ENCODE results near the gene HIVEP3. TPM values are rescaled to one million over a fixed set of nuclear protein-coding genes. Genes with fewer than 3 reads are reported as not detected.

Gene HIVEP3
- polyA plus RNA-seq, 4 donors = 0.67 to 3.8 (median 1.8) TPM

DNA sequence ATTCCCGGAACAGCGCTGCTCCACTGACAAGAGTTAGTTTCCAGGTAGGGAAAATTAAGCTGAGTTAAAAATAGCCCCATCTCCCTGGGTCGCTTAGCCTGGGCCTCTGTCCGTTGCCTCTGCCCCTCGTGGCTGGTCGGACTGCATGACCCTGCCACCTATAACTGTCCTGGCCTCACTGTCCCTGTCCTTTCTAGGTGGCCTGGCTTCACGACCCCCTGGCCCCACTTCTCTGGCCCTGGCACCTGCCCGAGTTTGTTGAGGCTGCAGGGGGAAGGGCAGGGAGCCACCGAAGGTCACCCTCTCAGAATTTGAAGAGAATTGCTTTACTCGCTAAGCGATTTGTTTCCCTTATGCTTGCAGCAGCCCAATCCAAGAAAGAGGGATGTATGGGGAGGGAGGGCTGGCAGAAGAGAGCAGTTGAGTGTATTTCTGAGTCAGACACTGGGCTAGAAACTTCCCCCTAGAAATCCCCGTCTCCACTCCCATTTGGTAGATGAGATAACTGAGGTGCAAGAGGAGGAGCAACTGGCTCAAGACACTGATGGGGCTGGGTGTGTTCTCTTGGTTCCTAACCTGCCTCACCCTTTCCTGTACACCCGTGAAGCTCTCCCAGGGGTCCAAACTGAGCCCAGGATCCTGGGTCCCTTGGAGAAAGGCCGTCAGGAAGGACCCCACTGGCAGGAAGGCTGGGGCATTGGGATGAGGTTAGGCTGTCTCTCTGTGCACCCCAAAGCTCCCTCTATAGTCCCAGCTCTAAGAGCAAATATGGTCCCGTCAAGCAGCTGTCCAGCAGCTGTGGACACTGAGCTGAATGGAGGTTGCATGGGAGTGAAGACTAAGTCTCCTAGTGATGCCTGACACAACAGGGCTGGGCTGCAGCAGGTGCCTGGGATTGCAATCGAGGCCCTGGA, 431.3 kb downstream of the HIVEP3 start:
- no peak overlapping the region for H3K27ac ChIP-seq (ENCODE audit: low read depth in 1 of 3, low read length in 2 of 3)

DNA sequence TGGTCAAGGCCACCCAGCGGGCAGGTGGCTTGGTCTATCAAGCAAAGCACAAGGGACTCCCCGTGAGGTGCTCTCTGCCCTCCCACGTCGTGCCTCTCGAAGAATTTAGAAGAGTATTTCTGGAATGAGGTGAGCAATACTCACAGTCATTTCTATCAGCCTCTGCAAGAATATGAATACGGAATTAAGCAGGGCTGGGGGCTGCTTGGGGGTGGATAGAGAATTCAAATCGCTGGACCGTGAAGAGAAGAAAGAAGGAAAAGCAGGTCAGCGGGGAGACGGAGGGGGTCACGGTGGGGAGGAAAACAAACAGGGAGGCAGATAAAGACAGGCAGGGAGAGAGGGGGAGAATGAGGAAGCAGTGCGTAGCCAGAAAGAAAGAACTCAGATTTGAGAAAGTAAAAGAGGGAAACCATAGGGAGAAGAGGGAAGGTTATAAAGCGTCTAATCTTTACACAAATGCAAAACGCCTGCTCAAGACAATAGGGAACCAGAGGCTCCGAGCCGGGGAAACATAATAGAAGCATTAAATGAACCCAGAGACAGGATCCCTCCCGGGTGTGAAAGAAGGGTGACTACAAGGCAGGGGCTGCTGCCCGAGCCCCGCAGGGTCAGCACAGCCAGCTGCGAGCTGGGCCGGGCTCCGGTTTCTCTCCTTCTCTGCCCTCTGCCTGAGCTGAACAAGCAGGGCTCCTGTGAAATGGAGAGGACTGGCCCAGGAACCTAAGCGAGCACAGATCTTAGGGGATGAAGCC, 432.2 kb downstream of the HIVEP3 start:
- Histone ChIP-seq H3K27ac (ENCODE audit: low read depth in 1 of 3, low read length in 2 of 3) (no peak overlapping the region), H3K4me1 (ENCODE audit: control insufficient read depth in 3 of 3, insufficient read depth in 2 of 3, low read depth in 1 of 3, low read length in 2 of 3) (peaks cover 0 to 56% (median 2%) of the 10 kb centered on the region in 3 donors)

More for the DNA sequence above, 431.3 kb downstream of the HIVEP3 start:
- no peaks in the 10 kb centered on the region for H3K36me3 ChIP-seq (ENCODE audit: control insufficient read depth in 3 of 3, insufficient read depth in 2 of 3, low read depth in 1 of 3, low read length in 3 of 3)
- no peaks in the 10 kb centered on the region for H3K27me3 ChIP-seq (ENCODE audit: control insufficient read depth in 3 of 3, insufficient read depth in 3 of 3, low read length in 3 of 3)
- WGBS, 3 donors = 53 to 55% (median 54%) methylated on average over 16 of the region's 16 CpGs
- peaks cover 0 to 50% (median 0%) of the 10 kb centered on the region in 3 donors for H3K4me1 ChIP-seq (ENCODE audit: control insufficient read depth in 3 of 3, insufficient read depth in 2 of 3, low read depth in 1 of 3, low read length in 2 of 3)
- FAIRE-seq (no peak), DNase-seq (no peak)
- no peaks in the 10 kb centered on the region for H3K9me3 ChIP-seq (ENCODE audit: control insufficient read depth in 2 of 2, insufficient read depth in 1 of 2, low read depth in 1 of 2, low read length in 1 of 2)
- no peak overlapping the region for H3K4me3 ChIP-seq (ENCODE audit: low read depth in 1 of 3, low read length in 3 of 3)

DNA sequence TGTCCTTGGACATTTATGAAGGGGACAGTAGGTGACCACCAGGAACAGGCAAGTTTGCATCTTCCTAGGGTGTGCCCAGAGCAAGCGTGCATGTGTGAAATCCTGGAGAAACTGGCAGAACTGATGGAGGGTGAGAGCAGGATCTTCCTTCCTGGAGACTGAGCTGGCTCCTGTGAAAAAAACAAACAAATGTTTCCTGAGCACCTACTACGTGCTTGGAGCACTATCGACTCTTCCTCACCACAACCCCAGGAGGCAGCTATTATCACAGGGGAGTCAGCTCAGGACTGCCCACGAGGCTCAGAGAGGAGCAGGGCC, 432.7 kb downstream of the HIVEP3 start:
- DNase-seq (no peak), FAIRE-seq (no peak)
- no peaks in the 10 kb centered on the region for H3K9me3 ChIP-seq (ENCODE audit: control insufficient read depth in 2 of 2, insufficient read depth in 1 of 2, low read depth in 1 of 2, low read length in 1 of 2)

More for the DNA sequence above, 432.2 kb downstream of the HIVEP3 start:
- Histone ChIP-seq H3K36me3 (ENCODE audit: control insufficient read depth in 3 of 3, insufficient read depth in 2 of 3, low read depth in 1 of 3, low read length in 3 of 3) (no peaks in the 10 kb centered on the region), H3K9me3 (ENCODE audit: control insufficient read depth in 2 of 2, insufficient read depth in 1 of 2, low read depth in 1 of 2, low read length in 1 of 2) (no peaks in the 10 kb centered on the region), H3K27me3 (ENCODE audit: control insufficient read depth in 3 of 3, insufficient read depth in 3 of 3, low read length in 3 of 3) (no peaks in the 10 kb centered on the region), H3K4me3 (ENCODE audit: low read depth in 1 of 3, low read length in 3 of 3) (no peak overlapping the region)
- DNase-seq (no peak), FAIRE-seq (no peak)
- 27 to 41% (median 34%) methylated on average over 23 of the region's 23 CpGs for WGBS, 3 donors

DNA sequence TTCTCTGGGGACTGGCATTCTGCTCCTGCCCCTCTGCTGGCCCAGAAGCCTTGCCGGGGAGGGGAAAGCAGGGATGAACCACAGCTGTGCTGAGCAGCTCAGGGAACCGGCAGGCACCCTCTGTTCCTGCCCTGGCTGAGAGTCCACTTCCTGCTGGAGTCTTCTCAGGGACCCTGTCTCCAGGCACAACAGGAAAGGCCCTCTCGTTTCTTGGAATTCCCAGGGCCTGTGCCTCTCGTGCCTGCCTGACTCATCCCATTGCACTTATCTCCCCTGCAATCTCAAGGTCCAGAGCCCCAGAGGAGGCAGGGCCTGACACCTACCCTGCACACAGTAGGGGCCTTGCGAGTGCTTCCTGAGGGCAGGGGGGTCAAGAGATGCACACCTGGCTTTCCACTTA, 433.1 kb downstream of the HIVEP3 start:
- Histone ChIP-seq H3K9me3 (ENCODE audit: control insufficient read depth in 2 of 2, insufficient read depth in 1 of 2, low read depth in 1 of 2, low read length in 1 of 2) (no peaks in the 10 kb centered on the region), H3K4me3 (ENCODE audit: low read depth in 1 of 3, low read length in 3 of 3) (no peak overlapping the region), H3K27ac (ENCODE audit: low read depth in 1 of 3, low read length in 2 of 3) (no peak overlapping the region), H3K4me1 (ENCODE audit: control insufficient read depth in 3 of 3, insufficient read depth in 2 of 3, low read depth in 1 of 3, low read length in 2 of 3) (peaks cover 0 to 56% (median 4%) of the 10 kb centered on the region in 3 donors), H3K36me3 (ENCODE audit: control insufficient read depth in 3 of 3, insufficient read depth in 2 of 3, low read depth in 1 of 3, low read length in 3 of 3) (no peaks in the 10 kb centered on the region), H3K27me3 (ENCODE audit: control insufficient read depth in 3 of 3, insufficient read depth in 3 of 3, low read length in 3 of 3) (no peaks in the 10 kb centered on the region)
- 34 to 49% (median 39%) methylated on average over 5 of the region's 5 CpGs for WGBS, 3 donors
- FAIRE-seq = no peak
- peak; percentile 49 to 59 for DNase-seq

More for the DNA sequence above, 432.7 kb downstream of the HIVEP3 start:
- Histone ChIP-seq H3K4me1 (ENCODE audit: control insufficient read depth in 3 of 3, insufficient read depth in 2 of 3, low read depth in 1 of 3, low read length in 2 of 3) (peaks cover 0 to 56% (median 4%) of the 10 kb centered on the region in 3 donors), H3K4me3 (ENCODE audit: low read depth in 1 of 3, low read length in 3 of 3) (no peak overlapping the region), H3K27me3 (ENCODE audit: control insufficient read depth in 3 of 3, insufficient read depth in 3 of 3, low read length in 3 of 3) (no peaks in the 10 kb centered on the region), H3K36me3 (ENCODE audit: control insufficient read depth in 3 of 3, insufficient read depth in 2 of 3, low read depth in 1 of 3, low read length in 3 of 3) (no peaks in the 10 kb centered on the region), H3K27ac (ENCODE audit: low read depth in 1 of 3, low read length in 2 of 3) (no peak overlapping the region)
- 45 to 62% (median 52%) methylated on average over 4 of the region's 4 CpGs for WGBS, 3 donors

DNA sequence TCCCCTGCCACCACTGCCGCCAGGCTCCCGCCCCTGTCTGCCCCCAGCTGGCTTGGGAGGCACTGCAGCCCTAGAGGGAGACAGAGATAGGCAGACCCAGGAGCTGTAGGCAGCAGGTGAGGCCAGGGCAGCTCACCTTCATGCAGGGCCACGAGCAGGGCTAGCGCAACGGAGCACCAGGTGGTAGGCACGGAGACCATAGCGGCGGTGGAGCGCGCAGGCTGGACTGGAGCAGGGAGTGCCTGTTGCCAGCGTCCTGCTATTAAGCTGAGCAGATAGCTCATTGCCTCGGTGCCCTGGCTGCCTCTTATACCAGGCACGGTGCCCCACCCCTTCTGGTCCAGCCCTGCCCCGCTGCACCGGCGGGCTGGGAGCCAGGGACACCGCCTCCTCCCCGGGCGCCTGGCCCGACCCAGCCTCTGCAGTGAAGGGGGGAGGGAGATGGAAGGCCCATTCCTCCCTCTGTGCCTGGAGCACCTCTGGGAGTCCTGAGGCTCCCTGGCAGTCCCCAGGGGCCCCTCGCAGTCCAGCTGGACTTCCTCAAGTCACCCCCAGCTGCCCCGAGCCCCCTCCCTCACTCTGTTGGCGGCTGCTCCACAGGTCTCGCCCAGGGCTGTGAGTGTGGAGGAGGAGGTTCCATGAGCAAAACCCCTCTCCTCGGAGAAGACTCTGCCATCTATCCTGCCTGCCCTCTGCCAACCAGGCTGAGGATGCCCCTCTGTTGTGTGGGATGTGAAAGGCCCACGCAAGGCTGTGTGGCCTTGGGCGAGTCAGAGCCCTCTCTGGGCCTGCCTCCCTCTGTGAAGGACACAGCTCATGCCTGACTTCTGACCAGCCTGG, 434.1 kb downstream of the HIVEP3 start, which contains the start of gene EDN2:
TSS of gene EDN2 (minus strand) at position 282 of the 840 bp plus-strand sequence. CDS start at position 200, 82 bp downstream.
- Histone ChIP-seq H3K27ac (ENCODE audit: low read depth in 1 of 3, low read length in 2 of 3) (peak within 1 kb of the TSS in 2 of 3 donors; percentile 71 to 77), H3K4me3 (ENCODE audit: low read depth in 1 of 3, low read length in 3 of 3) (peak within 1 kb of the TSS in 1 of 3 donors; percentile 43), H3K27me3 (ENCODE audit: control insufficient read depth in 3 of 3, insufficient read depth in 3 of 3, low read length in 3 of 3) (no peaks in the 10 kb centered on the region), H3K9me3 (ENCODE audit: control insufficient read depth in 2 of 2, insufficient read depth in 1 of 2, low read depth in 1 of 2, low read length in 1 of 2) (no peaks in the 10 kb centered on the region), H3K4me1 (ENCODE audit: control insufficient read depth in 3 of 3, insufficient read depth in 2 of 3, low read depth in 1 of 3, low read length in 2 of 3) (peaks cover 0 to 59% (median 12%) of the 10 kb centered on the region in 3 donors), H3K36me3 (ENCODE audit: control insufficient read depth in 3 of 3, insufficient read depth in 2 of 3, low read depth in 1 of 3, low read length in 3 of 3) (peaks cover 0 to 2% (median 0%) of the 10 kb centered on the region in 3 donors)
- DNase-seq (peak; percentile 68 to 93), FAIRE-seq (no peak)
- WGBS, 3 donors = 17 to 49% (median 25%) methylated on average over 24 to 27 of the region's 27 CpGs

DNA sequence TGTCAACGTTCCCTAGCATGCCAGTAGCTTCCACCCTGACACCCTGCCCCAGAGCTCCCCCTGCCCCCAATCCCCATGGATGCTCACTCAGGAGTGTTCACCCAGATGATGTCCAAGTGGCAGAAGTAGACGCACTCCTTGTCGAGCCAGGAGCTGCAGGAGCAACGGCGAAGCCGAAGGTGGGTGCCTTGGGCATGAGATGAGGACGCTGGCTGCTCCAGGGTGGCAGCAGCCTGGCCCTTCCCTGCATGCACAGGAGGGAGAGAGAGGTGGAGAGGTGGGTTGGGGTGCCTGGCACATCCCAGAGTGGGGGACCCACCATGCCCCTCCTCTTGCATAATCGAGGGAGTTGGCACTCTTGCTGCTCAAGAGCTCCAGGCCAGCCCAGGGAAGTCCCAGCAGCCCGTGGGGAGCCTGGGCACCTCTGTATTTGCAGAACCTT, 434.7 kb downstream of the HIVEP3 start:
- H3K27ac ChIP-seq (ENCODE audit: low read depth in 1 of 3, low read length in 2 of 3) = peak overlapping the region in 2 of 3 donors; percentile 71 to 77
- no peaks in the 10 kb centered on the region for H3K27me3 ChIP-seq (ENCODE audit: control insufficient read depth in 3 of 3, insufficient read depth in 3 of 3, low read length in 3 of 3)
- H3K4me3 ChIP-seq (ENCODE audit: low read depth in 1 of 3, low read length in 3 of 3) = peak overlapping the region in 1 of 3 donors; percentile 43
- no peak for DNase-seq
- H3K4me1 ChIP-seq (ENCODE audit: control insufficient read depth in 3 of 3, insufficient read depth in 2 of 3, low read depth in 1 of 3, low read length in 2 of 3) = peaks cover 0 to 65% (median 14%) of the 10 kb centered on the region in 3 donors
- 8 to 56% (median 23%) methylated on average over 9 of the region's 9 CpGs for WGBS, 3 donors
- FAIRE-seq = no peak
- H3K36me3 ChIP-seq (ENCODE audit: control insufficient read depth in 3 of 3, insufficient read depth in 2 of 3, low read depth in 1 of 3, low read length in 3 of 3) = peaks cover 0 to 2% (median 0%) of the 10 kb centered on the region in 3 donors
- no peaks in the 10 kb centered on the region for H3K9me3 ChIP-seq (ENCODE audit: control insufficient read depth in 2 of 2, insufficient read depth in 1 of 2, low read depth in 1 of 2, low read length in 1 of 2)

DNA sequence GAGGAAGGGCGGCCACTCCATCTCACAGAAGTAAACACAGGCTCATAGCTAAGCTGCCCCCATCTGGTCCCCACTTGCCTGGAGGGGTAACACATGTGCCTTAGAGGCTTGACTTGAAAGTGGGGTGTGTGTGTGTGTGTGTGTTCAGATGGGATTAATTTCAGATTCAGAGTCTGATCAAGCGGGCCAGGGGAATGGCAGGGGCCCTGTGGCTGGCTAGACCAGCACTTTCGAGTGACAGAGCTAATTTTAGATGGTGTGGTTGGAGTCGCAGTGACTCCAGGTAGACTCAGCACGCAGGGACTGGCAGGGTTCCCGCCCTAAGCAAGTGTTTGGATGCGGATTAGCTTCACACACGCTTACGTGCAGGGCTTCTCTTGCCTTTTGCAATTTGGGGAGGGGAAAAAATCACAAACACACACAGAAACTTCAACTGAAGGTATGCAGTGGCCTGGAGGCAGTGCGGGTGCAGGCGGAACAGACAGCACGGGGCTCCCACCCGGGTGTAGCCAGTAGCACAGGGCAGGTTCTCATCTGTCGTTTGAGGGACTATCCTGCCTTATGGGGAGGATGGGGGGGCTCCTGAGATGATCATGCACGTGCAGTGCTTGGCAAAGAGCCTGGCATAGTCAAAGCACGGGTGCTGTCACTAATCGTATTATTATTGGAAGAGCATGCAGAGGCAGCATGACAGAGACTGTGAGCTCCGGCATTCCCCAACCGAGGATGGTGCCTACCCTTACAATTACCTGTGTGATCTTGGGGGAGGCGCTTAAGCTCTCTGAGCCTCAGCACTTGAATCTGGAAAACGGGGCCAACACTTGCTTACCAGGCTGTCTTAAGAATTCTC, 435.5 kb downstream of the HIVEP3 start:
- peak overlapping the region in 1 of 3 donors; percentile 43 for H3K4me3 ChIP-seq (ENCODE audit: low read depth in 1 of 3, low read length in 3 of 3)
- H3K4me1 ChIP-seq (ENCODE audit: control insufficient read depth in 3 of 3, insufficient read depth in 2 of 3, low read depth in 1 of 3, low read length in 2 of 3) = peaks cover 0 to 63% (median 14%) of the 10 kb centered on the region in 3 donors

More for the DNA sequence above, 435.5 kb downstream of the HIVEP3 start:
- DNase-seq (no peak), FAIRE-seq (no peak)
- 29 to 73% (median 46%) methylated on average over 21 of the region's 21 CpGs for WGBS, 3 donors
- Histone ChIP-seq H3K36me3 (ENCODE audit: control insufficient read depth in 3 of 3, insufficient read depth in 2 of 3, low read depth in 1 of 3, low read length in 3 of 3) (peaks cover 0 to 2% (median 0%) of the 10 kb centered on the region in 3 donors), H3K27me3 (ENCODE audit: control insufficient read depth in 3 of 3, insufficient read depth in 3 of 3, low read length in 3 of 3) (no peaks in the 10 kb centered on the region), H3K9me3 (ENCODE audit: control insufficient read depth in 2 of 2, insufficient read depth in 1 of 2, low read depth in 1 of 2, low read length in 1 of 2) (no peaks in the 10 kb centered on the region), H3K27ac (ENCODE audit: low read depth in 1 of 3, low read length in 2 of 3) (peak overlapping the region in 1 of 3 donors; percentile 47)

Data from small intestine (tissue), 7 donors.